Measurements from ENCODE around the gene ARAP1.

- TF ChIP-seq CTCF (IDR thresholded peaks at IDR 0.05) (no peak), POLR2A (IDR thresholded peaks at IDR 0.05) (no peak)
Observed at GRCh38 chr11:72673943-72674828, 78.0 kb downstream of the ARAP1 start, which contains the start of gene PDE2A.

Data from Peyer's patch (tissue), 4 donors.